Endothelial cell of hepatic sinusoid (primary cell): ENCODE results near the gene KLHDC2.
"Not testable (repeated sequence)": the region's sequence is repeated elsewhere in the genome, so short reads cannot be mapped to it uniquely, and the experiment has no call there.

Experiments
- in situ Hi-C: cut with HindIII; loops from 2 replicates; pipeline ENCODE4 v1.10.0; 2017; ENCODE audit warnings: low sequenced_read_pairs

KLHDC2 gene

GRCh38 chr14:49767571-49768300 lies at the start of gene KLHDC2:
Gene KLHDC2, plus strand, starts transcription at chr14:49768153. Its CDS starts 316 bp downstream, at chr14:49768469.
- in situ Hi-C loops = no loop called here

GRCh38 chr14:49720744-49721143 lies 47.2 kb upstream of the KLHDC2 start:
- in situ Hi-C loops = no loop called here

- in situ Hi-C loops = not testable (repeated sequence)
Measured at GRCh38 chr14:49721733-49722435, 46.1 kb upstream of the KLHDC2 start.

- in situ Hi-C loops = no loop called here
Measured at GRCh38 chr14:49727171-49727570, 40.8 kb upstream of the KLHDC2 start.

GRCh38 chr14:49732896-49733295 lies 35.1 kb upstream of the KLHDC2 start:
- in situ Hi-C loops = no loop called here

GRCh38 chr14:49733836-49734235 lies 34.1 kb upstream of the KLHDC2 start:
- in situ Hi-C loops = no loop called here

GRCh38 chr14:49735669-49736068 lies 32.3 kb upstream of the KLHDC2 start:
- in situ Hi-C loops = not testable (repeated sequence)

- in situ Hi-C loops = no loop called here
Measured at GRCh38 chr14:49745191-49745590, 22.8 kb upstream of the KLHDC2 start.

- in situ Hi-C loops = not testable (repeated sequence)
Measured at GRCh38 chr14:49746476-49746875, 21.5 kb upstream of the KLHDC2 start.

- in situ Hi-C loops = loop anchor here (5.0 kb wide), 1 partner anchor 102 kb away; no protein-coding TSS in a partner anchor
Measured at GRCh38 chr14:49754570-49755097, 13.3 kb upstream of the KLHDC2 start.

GRCh38 chr14:49755378-49755777 lies 12.6 kb upstream of the KLHDC2 start:
- in situ Hi-C loops = loop anchor here (5.0 kb wide), 1 partner anchor 103 kb away; no protein-coding TSS in a partner anchor

GRCh38 chr14:49761839-49762551 lies 6.0 kb upstream of the KLHDC2 start:
- in situ Hi-C loops = no loop called here

GRCh38 chr14:49766839-49767238 lies 1.1 kb upstream of the KLHDC2 start:
- in situ Hi-C loops = no loop called here

GRCh38 chr14:49767270-49767570 lies 733 bp upstream of the KLHDC2 start:
- in situ Hi-C loops = no loop called here

GRCh38 chr14:49768301-49769121 lies 558 bp downstream of the KLHDC2 start:
- in situ Hi-C loops = no loop called here

GRCh38 chr14:49769171-49769570 lies 1.2 kb downstream of the KLHDC2 start:
- in situ Hi-C loops = no loop called here

GRCh38 chr14:49769581-49770211 lies 1.7 kb downstream of the KLHDC2 start:
- in situ Hi-C loops = no loop called here

- in situ Hi-C loops = no loop called here
Measured at GRCh38 chr14:49770212-49770817, 2.4 kb downstream of the KLHDC2 start.

GRCh38 chr14:49771691-49772090 lies 3.7 kb downstream of the KLHDC2 start:
- in situ Hi-C loops = not testable (repeated sequence)

GRCh38 chr14:49774106-49774505 lies 6.2 kb downstream of the KLHDC2 start:
- in situ Hi-C loops = no loop called here
